Measurements from ENCODE around the gene SOHLH2.

Gene SOHLH2

DNA sequence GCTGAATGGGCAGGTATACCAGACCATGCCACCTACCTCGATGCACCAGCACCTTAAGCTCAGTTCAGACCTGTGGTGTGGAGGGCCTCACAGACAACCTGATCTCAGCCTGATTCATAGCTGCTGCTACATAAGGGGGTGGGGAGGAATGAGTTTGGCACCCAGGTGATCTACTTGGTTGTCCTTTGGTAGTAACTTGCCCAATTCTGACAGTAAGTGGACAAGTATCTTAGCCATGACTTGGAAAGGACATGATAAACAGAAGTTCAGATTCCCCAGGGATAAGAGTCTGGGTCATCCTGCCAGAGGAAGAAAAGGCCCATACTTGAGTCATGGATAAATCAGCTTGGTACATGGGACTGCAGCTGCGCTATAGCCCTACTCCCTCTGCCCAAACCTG lies 28.4 kb upstream of the SOHLH2 start:
- TF ChIP-seq, protein P1, sequence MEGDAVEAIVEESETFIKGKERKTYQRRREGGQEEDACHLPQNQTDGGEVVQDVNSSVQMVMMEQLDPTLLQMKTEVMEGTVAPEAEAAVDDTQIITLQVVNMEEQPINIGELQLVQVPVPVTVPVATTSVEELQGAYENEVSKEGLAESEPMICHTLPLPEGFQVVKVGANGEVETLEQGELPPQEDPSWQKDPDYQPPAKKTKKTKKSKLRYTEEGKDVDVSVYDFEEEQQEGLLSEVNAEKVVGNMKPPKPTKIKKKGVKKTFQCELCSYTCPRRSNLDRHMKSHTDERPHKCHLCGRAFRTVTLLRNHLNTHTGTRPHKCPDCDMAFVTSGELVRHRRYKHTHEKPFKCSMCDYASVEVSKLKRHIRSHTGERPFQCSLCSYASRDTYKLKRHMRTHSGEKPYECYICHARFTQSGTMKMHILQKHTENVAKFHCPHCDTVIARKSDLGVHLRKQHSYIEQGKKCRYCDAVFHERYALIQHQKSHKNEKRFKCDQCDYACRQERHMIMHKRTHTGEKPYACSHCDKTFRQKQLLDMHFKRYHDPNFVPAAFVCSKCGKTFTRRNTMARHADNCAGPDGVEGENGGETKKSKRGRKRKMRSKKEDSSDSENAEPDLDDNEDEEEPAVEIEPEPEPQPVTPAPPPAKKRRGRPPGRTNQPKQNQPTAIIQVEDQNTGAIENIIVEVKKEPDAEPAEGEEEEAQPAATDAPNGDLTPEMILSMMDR (IDR thresholded peaks at IDR 0.05; ENCODE audit: low read depth, low read length) = no peak
- H3K27ac ChIP-seq = no peak overlapping the region
- H3K27me3 ChIP-seq (ENCODE audit: insufficient read depth, low read depth, severe bottlenecking) = no peaks in the 10 kb centered on the region
- peaks cover 3% of the 10 kb centered on the region; the same call in 1 of the 2 replicates for H3K36me3 ChIP-seq
- no peak overlapping the region for H3K4me3 ChIP-seq (ENCODE audit: low read depth, low read length)
- no peaks in the 10 kb centered on the region for H3K9me3 ChIP-seq (ENCODE audit: severe bottlenecking)
- DNase-seq = no peak

DNA sequence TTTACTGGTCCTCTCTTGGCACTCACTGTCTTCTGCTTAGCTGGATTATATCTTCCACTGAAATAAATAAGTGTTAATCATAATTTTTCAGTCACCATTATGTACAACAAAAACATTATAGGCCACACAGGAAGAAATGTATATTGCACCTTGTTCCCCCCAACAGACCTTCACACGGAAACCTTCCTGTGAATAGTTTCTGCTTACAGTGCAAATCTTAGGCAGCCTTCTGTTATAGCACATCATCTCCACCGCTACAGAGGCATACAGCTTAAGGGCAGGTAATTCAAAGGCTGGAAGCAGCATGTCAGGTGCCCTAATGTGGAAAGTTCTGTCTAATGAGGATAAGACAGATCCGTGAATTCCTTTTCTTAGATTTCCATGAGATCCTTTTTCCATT lies 16.9 kb upstream of the SOHLH2 start:
- no peaks in the 10 kb centered on the region for H3K36me3 ChIP-seq
- H3K27ac ChIP-seq = no peak overlapping the region
- no peaks in the 10 kb centered on the region for H3K27me3 ChIP-seq (ENCODE audit: insufficient read depth, low read depth, severe bottlenecking)
- DNase-seq = no peak
- H3K4me3 ChIP-seq (ENCODE audit: low read depth, low read length) = no peak overlapping the region
- H3K9me3 ChIP-seq (ENCODE audit: severe bottlenecking) = no peaks in the 10 kb centered on the region
- TF ChIP-seq, protein P1 (IDR thresholded peaks at IDR 0.05; ENCODE audit: low read depth, low read length) = no peak

DNA sequence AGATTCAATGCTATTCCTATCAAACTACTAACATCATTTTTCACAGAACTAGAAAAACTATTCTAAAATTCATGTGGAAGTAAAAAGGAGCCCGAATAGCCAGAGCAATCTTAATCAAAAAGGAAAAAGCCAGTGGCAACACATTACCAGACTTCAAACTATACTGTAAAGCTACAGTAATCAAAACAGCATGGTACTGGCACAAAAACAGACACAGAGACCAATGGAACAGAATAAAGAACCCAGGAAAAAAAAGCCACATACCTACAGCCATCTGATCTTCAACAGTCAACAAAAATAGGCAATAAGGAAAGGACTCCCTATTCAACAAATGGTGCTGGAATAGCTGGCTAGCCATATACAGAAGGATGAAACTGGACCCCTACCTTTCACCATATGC lies 10.4 kb upstream of the SOHLH2 start:
- no peak overlapping the region for H3K27ac ChIP-seq
- H3K36me3 ChIP-seq = no peaks in the 10 kb centered on the region
- DNase-seq = no peak
- no peaks in the 10 kb centered on the region for H3K9me3 ChIP-seq (ENCODE audit: severe bottlenecking)
- H3K4me3 ChIP-seq (ENCODE audit: low read depth, low read length) = no peak overlapping the region
- no peaks in the 10 kb centered on the region for H3K27me3 ChIP-seq (ENCODE audit: insufficient read depth, low read depth, severe bottlenecking)
- TF ChIP-seq, protein P1 (IDR thresholded peaks at IDR 0.05; ENCODE audit: low read depth, low read length) = no peak

DNA sequence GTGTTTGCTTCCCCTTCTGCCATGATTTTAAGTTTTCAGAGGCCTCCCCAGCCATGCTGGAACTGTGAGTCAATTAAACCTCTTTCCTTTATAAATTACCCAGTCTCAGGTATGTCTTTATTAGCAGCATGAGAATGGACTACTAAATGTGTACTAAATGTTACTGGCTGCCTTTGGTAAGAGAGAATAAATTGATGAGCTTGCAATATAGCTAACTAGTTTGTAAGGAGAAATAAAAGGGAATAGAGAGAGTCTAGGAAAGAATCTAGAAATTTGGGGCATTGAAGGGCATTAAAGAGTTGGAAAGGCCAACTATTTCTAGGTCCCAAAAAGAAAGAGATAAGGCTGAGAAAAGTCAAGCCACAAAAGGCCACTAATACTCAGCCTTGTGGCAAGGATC lies 5.5 kb upstream of the SOHLH2 start:
- no peaks in the 10 kb centered on the region for H3K9me3 ChIP-seq (ENCODE audit: severe bottlenecking)
- H3K4me3 ChIP-seq (ENCODE audit: low read depth, low read length) = no peak overlapping the region
- no peaks in the 10 kb centered on the region for H3K27me3 ChIP-seq (ENCODE audit: insufficient read depth, low read depth, severe bottlenecking)
- DNase-seq = no peak
- TF ChIP-seq, protein P1 (IDR thresholded peaks at IDR 0.05; ENCODE audit: low read depth, low read length) = no peak
- no peak overlapping the region for H3K27ac ChIP-seq
- H3K36me3 ChIP-seq = no peaks in the 10 kb centered on the region

DNA sequence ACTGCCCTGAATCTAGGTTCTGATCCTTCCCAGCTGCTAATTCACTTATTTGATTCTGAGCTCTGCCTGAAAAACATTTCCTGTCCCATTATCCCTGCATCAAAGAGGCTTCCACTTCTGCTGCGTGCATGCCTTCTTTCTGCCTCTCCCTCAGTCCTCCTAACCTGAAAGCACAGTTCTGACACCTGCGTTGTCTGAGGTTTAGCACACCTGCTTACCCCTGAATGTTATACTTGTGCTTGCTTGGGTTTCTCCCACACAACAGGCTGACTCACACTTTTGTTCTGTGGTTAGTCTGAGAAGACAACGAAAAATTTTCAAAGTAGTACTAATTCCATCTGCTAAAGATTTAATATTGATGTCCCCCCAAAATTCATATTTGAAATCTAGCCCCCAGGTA lies 3.1 kb upstream of the SOHLH2 start:
- DNase-seq = no peak
- H3K27ac ChIP-seq = no peak overlapping the region
- H3K36me3 ChIP-seq = no peaks in the 10 kb centered on the region
- no peaks in the 10 kb centered on the region for H3K27me3 ChIP-seq (ENCODE audit: insufficient read depth, low read depth, severe bottlenecking)
- no peaks in the 10 kb centered on the region for H3K9me3 ChIP-seq (ENCODE audit: severe bottlenecking)
- H3K4me3 ChIP-seq (ENCODE audit: low read depth, low read length) = no peak overlapping the region
- TF ChIP-seq, protein P1 (IDR thresholded peaks at IDR 0.05; ENCODE audit: low read depth, low read length) = no peak

DNA sequence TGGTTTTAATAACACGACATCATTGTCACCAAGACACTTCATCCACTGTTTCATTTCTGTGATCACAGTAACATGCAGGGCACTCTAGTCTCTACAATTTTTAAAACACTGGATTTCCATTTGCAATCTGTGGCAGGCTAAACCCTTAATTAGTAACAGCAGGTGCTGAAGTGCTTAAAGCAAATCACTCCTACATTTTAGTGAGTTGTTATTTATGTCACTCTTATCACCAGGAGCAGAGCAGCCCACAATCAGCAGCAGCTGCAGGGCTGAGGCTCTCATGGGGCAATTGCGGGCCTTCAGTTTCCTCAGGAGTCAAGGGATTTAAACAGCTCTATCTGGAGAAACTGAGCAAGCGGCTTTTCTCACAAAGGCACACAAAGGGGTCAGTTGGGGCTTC lies 1.6 kb downstream of the SOHLH2 start:
- TF ChIP-seq, protein P1 (IDR thresholded peaks at IDR 0.05; ENCODE audit: low read depth, low read length) = no peak
- no peaks in the 10 kb centered on the region for H3K9me3 ChIP-seq (ENCODE audit: severe bottlenecking)

More for the DNA sequence above, 1.6 kb downstream of the SOHLH2 start:
- Histone ChIP-seq H3K27ac (no peak overlapping the region), H3K36me3 (no peaks in the 10 kb centered on the region), H3K27me3 (ENCODE audit: insufficient read depth, low read depth, severe bottlenecking) (no peaks in the 10 kb centered on the region), H3K4me3 (ENCODE audit: low read depth, low read length) (no peak overlapping the region)
- peak; percentile 35 for DNase-seq

Measured in WERI-Rb-1 (cell line).